ENCODE data around the gene NEURL1B. TPM values are rescaled to one million over a fixed set of nuclear protein-coding genes. Genes with fewer than 3 reads are reported as not detected.

Gene NEURL1B
- total RNA-seq, 4 donors from 2014 or later = 11.9 to 18.8 (median 15.6) TPM

DNA sequence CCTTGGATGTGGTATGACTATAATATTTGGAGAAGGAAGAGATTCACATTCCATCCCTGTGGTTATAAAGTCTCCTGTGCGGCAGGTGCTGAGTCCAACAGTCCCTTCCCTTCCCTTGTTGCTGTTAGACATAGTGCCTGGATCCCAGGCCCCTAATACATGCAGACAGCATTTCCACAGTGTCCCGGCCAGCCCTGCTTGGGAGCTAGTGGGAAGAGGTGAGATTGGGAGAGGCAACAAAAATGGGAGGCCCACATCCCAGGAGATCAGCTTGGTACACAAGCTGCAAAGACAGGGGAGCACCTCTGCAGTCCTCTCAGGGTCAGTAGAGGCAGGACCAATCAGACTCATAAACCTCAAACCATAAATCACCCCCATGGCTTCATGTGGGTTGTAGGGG is 3.3 kb upstream of the NEURL1B start:
- WGBS, 2 donors = 68 to 83% methylated on average over 1 to 2 of the region's 2 CpGs

DNA sequence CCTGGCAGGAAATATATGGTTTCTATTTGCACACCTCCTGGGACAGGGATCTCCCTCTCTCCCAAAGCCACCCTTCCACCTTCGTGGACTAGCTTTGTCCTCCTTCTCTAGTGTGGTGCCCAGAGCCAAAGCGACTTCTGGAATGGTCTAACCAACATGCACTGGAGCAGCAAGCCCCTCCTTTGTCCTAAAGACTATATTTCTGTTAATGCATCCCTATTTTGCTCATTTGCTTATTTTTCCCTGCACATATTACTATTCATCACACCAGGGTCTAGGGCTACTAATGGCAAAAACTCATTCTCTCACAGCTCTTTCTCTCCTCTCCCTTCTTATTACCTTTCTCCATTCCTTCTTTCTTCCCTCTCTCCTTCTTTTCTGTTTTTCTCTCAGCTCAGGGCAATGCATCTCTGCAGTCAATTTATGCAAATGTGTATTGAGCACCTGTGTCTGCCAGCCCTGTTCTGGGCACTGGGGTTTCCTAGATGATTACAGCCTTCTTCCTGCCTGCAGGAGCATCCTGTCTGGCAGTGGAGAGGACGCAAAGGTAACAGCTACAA is 2.8 kb upstream of the NEURL1B start:
- Histone ChIP-seq H3K4me3 (no peak overlapping the region), H3K9me3 (no peaks in the 10 kb centered on the region), H3K27ac (peak overlapping the region in 1 of 4 donors; percentile 66), H3K27me3 (peaks cover 0 to 13% (median 0%) of the 10 kb centered on the region in 4 donors), H3K36me3 (no peaks in the 10 kb centered on the region), H3K4me1 (peaks cover 6 to 61% (median 25%) of the 10 kb centered on the region in 3 donors)
- intact Hi-C loops (cut with DNase I) = no loop called here
- 70 to 85% methylated on average over 3 of the region's 3 CpGs for WGBS, 2 donors
- TF ChIP-seq, protein P1, sequence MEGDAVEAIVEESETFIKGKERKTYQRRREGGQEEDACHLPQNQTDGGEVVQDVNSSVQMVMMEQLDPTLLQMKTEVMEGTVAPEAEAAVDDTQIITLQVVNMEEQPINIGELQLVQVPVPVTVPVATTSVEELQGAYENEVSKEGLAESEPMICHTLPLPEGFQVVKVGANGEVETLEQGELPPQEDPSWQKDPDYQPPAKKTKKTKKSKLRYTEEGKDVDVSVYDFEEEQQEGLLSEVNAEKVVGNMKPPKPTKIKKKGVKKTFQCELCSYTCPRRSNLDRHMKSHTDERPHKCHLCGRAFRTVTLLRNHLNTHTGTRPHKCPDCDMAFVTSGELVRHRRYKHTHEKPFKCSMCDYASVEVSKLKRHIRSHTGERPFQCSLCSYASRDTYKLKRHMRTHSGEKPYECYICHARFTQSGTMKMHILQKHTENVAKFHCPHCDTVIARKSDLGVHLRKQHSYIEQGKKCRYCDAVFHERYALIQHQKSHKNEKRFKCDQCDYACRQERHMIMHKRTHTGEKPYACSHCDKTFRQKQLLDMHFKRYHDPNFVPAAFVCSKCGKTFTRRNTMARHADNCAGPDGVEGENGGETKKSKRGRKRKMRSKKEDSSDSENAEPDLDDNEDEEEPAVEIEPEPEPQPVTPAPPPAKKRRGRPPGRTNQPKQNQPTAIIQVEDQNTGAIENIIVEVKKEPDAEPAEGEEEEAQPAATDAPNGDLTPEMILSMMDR (IDR thresholded peaks at IDR 0.05) = no peak
- TF ChIP-seq POLR2A (IDR thresholded peaks at IDR 0.05) = no peak
- DNase-seq = no peak

More for the DNA sequence above, 3.3 kb upstream of the NEURL1B start:
- DNase-seq = no peak
- H3K4me1 ChIP-seq = peaks cover 6 to 55% (median 25%) of the 10 kb centered on the region in 3 donors
- peak overlapping the region in 3 of 4 donors; percentile 20 to 70 (median 66) for H3K27ac ChIP-seq
- H3K36me3 ChIP-seq = no peaks in the 10 kb centered on the region
- H3K9me3 ChIP-seq = no peaks in the 10 kb centered on the region
- intact Hi-C loops (cut with DNase I) = no loop called here
- H3K27me3 ChIP-seq = peaks cover 0 to 13% (median 0%) of the 10 kb centered on the region in 4 donors
- TF ChIP-seq, protein P1 (IDR thresholded peaks at IDR 0.05) = no peak
- TF ChIP-seq POLR2A (IDR thresholded peaks at IDR 0.05) = no peak
- H3K4me3 ChIP-seq = no peak overlapping the region

DNA sequence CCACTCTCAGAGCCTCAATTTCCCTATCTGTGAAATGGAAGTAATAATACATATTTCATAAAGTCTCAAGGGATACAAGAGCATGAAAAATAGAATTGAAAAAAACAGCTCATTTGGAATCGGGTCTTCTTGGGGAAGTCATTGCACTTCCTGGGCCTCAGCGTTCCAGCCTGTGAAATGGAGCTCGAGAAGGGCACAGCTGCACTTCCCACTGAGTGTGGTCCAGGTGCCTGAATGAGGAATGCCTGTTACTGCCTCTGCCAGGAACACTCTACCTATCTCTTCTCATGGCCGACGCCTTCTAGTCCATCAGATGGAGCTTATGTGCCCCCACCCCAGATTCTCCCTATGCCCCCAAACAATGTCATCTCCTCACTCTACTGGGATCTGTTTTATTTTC is 924 bp upstream of the NEURL1B start:
- 79 to 82% methylated on average over 5 of the region's 5 CpGs for WGBS, 2 donors
- peaks cover 0 to 13% (median 0%) of the 10 kb centered on the region in 4 donors for H3K27me3 ChIP-seq
- TF ChIP-seq, protein P1 (IDR thresholded peaks at IDR 0.05) = no peak
- TF ChIP-seq POLR2A (IDR thresholded peaks at IDR 0.05) = no peak
- H3K36me3 ChIP-seq = peaks cover 0 to 7% (median 0%) of the 10 kb centered on the region in 3 donors
- DNase-seq = no peak
- H3K27ac ChIP-seq = peak overlapping the region in 3 of 4 donors; percentile 93 to 95 (median 94)
- intact Hi-C loops (cut with DNase I) = no loop called here
- no peaks in the 10 kb centered on the region for H3K9me3 ChIP-seq
- H3K4me1 ChIP-seq = peaks cover 6 to 75% (median 39%) of the 10 kb centered on the region in 3 donors
- no peak overlapping the region for H3K4me3 ChIP-seq

DNA sequence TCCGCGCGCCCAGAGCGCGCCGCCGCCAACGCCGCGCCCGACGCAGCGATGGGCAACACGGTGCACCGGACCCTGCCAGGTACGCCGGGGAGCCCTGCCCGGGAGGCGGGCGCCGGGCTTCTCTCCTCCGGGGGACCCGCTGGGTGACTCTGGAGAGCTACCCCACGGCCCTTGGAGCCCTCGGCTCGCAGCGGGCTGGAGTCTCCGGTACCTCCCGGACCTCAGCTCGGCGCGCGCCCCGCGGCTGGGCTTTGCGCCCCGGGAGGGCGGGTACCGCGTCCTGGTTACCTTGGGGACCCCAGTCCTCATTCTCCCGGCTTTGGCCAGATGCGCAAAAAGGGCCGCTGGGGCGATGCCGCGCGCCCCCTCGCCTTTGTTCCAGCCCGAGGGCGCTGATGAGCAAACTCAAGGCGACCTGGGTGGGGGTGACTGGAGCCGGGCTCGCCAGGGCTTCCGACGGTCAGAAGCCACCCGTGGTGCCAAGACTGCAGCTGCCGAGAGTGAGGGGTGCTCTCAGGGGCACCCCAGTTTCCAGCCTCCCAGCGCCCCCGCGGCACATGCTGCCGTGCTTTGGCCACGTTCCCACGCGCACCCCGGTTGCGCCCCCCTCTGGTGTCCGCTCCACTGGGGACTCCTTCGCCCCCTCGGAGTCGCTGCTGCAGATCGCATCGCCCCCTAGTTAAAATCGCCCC is 442 bp downstream of the NEURL1B start:
- peaks cover 0 to 20% (median 4%) of the 10 kb centered on the region in 3 donors for H3K36me3 ChIP-seq
- TF ChIP-seq POLR2A (IDR thresholded peaks at IDR 0.05) = no peak
- TF ChIP-seq, protein P1 (IDR thresholded peaks at IDR 0.05) = peak in 2 of 6 experiments; percentile 7 to 10
- DNase-seq = no peak
- H3K4me3 ChIP-seq = peak overlapping the region; percentile 87 to 95 (median 92)
- peak overlapping the region; percentile 86 to 95 (median 94) for H3K27ac ChIP-seq
- WGBS, 2 donors = 0% methylated on average over 2 to 5 of the region's 73 CpGs
- peaks cover 0 to 13% (median 0%) of the 10 kb centered on the region in 4 donors for H3K27me3 ChIP-seq
- no peaks in the 10 kb centered on the region for H3K9me3 ChIP-seq
- intact Hi-C loops (cut with DNase I) = no loop called here
- H3K4me1 ChIP-seq = peaks cover 6 to 83% (median 42%) of the 10 kb centered on the region in 3 donors

DNA sequence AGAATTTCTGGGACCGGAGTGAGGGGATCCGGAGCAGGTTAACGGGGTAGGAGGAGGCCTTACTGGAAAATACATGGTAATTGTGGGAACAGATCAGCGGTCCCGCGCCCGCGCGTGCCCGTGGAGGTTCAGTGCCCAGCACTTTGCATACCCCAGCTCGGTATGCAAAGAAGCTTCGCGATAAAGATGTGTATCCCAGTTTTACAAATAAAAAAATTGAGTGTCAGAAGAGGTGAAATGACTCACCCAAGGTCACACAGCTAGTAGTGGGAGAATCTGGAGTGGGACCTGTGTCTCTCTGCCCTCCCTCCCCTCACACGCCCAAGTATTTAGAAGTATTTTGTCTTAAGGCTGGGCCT is 967 bp downstream of the NEURL1B start:
- DNase-seq = no peak
- intact Hi-C loops (cut with DNase I) = no loop called here
- no peak for TF ChIP-seq POLR2A (IDR thresholded peaks at IDR 0.05)
- TF ChIP-seq, protein P1 (IDR thresholded peaks at IDR 0.05) = no peak
- 18 to 23% methylated on average over 4 to 11 of the region's 14 CpGs for WGBS, 2 donors
- Histone ChIP-seq H3K4me1 (peaks cover 6 to 83% (median 42%) of the 10 kb centered on the region in 3 donors), H3K27ac (peak overlapping the region; percentile 86 to 95 (median 94)), H3K4me3 (peak overlapping the region; percentile 87 to 95 (median 92)), H3K27me3 (peaks cover 0 to 13% (median 0%) of the 10 kb centered on the region in 4 donors), H3K9me3 (no peaks in the 10 kb centered on the region), H3K36me3 (peaks cover 0 to 21% (median 4%) of the 10 kb centered on the region in 3 donors)
